GM19397 (cell line): ENCODE results near the gene PRM3.
"Not testable (repeated sequence)": the region's sequence is repeated elsewhere in the genome, so short reads cannot be mapped to it uniquely, and the experiment has no call there.

Source experiments
- ATAC-seq: cut with Tn5 transposase; IDR thresholded peaks from one replicate; pipeline ENCODE4 v1.9.1; 2021; ENCODE audit warnings: mild to moderate bottlenecking, moderate library complexity; ENCODE audit not compliant: unreplicated experiment

PRM3 gene

GRCh38 chr16:11306381-11306780, 33.0 kb upstream of the PRM3 start:
- no peak for ATAC-seq

GRCh38 chr16:11303405-11304138, 30.1 kb upstream of the PRM3 start:
- no peak for ATAC-seq

GRCh38 chr16:11302977-11303376, 29.5 kb upstream of the PRM3 start:
- no peak for ATAC-seq

- ATAC-seq = no peak
Measured at GRCh38 chr16:11301645-11302501, 28.4 kb upstream of the PRM3 start.

- ATAC-seq = no peak
Measured at GRCh38 chr16:11300560-11300892, 27.1 kb upstream of the PRM3 start.

GRCh38 chr16:11299865-11300559, 26.6 kb upstream of the PRM3 start:
- ATAC-seq = no peak

GRCh38 chr16:11298950-11299547, 25.6 kb upstream of the PRM3 start:
- not testable (repeated sequence) for ATAC-seq

GRCh38 chr16:11298143-11298900, 24.9 kb upstream of the PRM3 start:
- no peak for ATAC-seq

- peak; percentile 85 for ATAC-seq
Measured at GRCh38 chr16:11297492-11298142, 24.2 kb upstream of the PRM3 start.

- peak; percentile 16 for ATAC-seq
Measured at GRCh38 chr16:11296706-11297491, 23.5 kb upstream of the PRM3 start.

- ATAC-seq = no peak
Measured at GRCh38 chr16:11296351-11296705, 22.9 kb upstream of the PRM3 start.

GRCh38 chr16:11295672-11296071, 22.2 kb upstream of the PRM3 start:
- ATAC-seq = no peak

- no peak for ATAC-seq
Measured at GRCh38 chr16:11292076-11292748, 18.8 kb upstream of the PRM3 start.

GRCh38 chr16:11291091-11291703, 17.8 kb upstream of the PRM3 start:
- ATAC-seq = no peak

- ATAC-seq = no peak
Measured at GRCh38 chr16:11290102-11290893, 16.9 kb upstream of the PRM3 start.

- not testable (repeated sequence) for ATAC-seq
Measured at GRCh38 chr16:11289696-11290095, 16.3 kb upstream of the PRM3 start.

- ATAC-seq = no peak
Measured at GRCh38 chr16:11289202-11289601, 15.8 kb upstream of the PRM3 start.

- ATAC-seq = no peak
Measured at GRCh38 chr16:11285842-11286241, 12.4 kb upstream of the PRM3 start.
